ENCODE measurements around the gene HECTD4.
"Not testable (repeated sequence)": the region's sequence is repeated elsewhere in the genome, so short reads cannot be mapped to it uniquely, and the experiment has no call there.

Gene HECTD4

GRCh38 chr12:112170971-112171596 lies 211.1 kb downstream of the HECTD4 start:
- DNase-seq = no peak

- DNase-seq = no peak
Measured at GRCh38 chr12:112170376-112170775, 211.9 kb downstream of the HECTD4 start.

GRCh38 chr12:112169966-112170365 lies 212.3 kb downstream of the HECTD4 start:
- DNase-seq = no peak

GRCh38 chr12:112169161-112169872 lies 212.9 kb downstream of the HECTD4 start:
- no peak for DNase-seq

GRCh38 chr12:112168561-112168971 lies 213.7 kb downstream of the HECTD4 start:
- DNase-seq = no peak

GRCh38 chr12:112167718-112168525 lies 214.3 kb downstream of the HECTD4 start:
- DNase-seq = no peak

GRCh38 chr12:112167031-112167461 lies 215.2 kb downstream of the HECTD4 start:
- DNase-seq = no peak

GRCh38 chr12:112166051-112167015 lies 215.9 kb downstream of the HECTD4 start:
- no peak for DNase-seq

GRCh38 chr12:112165624-112166023 lies 216.6 kb downstream of the HECTD4 start:
- DNase-seq = no peak

GRCh38 chr12:112164011-112164660 lies 218.1 kb downstream of the HECTD4 start:
- no peak for DNase-seq

- DNase-seq = no peak
Measured at GRCh38 chr12:112163471-112163991, 218.7 kb downstream of the HECTD4 start.

- no peak for DNase-seq
Measured at GRCh38 chr12:112163056-112163455, 219.2 kb downstream of the HECTD4 start.

- no peak for DNase-seq
Measured at GRCh38 chr12:112162241-112162790, 219.9 kb downstream of the HECTD4 start.

- DNase-seq = no peak
Measured at GRCh38 chr12:112161711-112162110, 220.5 kb downstream of the HECTD4 start.

GRCh38 chr12:112160611-112161010 lies 221.6 kb downstream of the HECTD4 start:
- DNase-seq = no peak

GRCh38 chr12:112159146-112159541 lies 223.1 kb downstream of the HECTD4 start:
- no peak for DNase-seq

- DNase-seq = not testable (repeated sequence)
Measured at GRCh38 chr12:112158461-112159145, 223.6 kb downstream of the HECTD4 start.

GRCh38 chr12:112153893-112154219 lies 228.4 kb downstream of the HECTD4 start:
- DNase-seq = no peak

GRCh38 chr12:112153181-112153892 lies 228.9 kb downstream of the HECTD4 start:
- DNase-seq = no peak
